ES-I3 (cell line): ENCODE data around the gene CALHM6.

ENCODE experiments used
- H3K36me3 ChIP-seq: 2 replicates; pipeline ENCODE4 v1.6.1; 2013; ENCODE audit warnings: mild to moderate bottlenecking, low read length, control low read depth, moderate library complexity; ENCODE audit not compliant: insufficient read depth
- H3K4me1 ChIP-seq: 2 replicates; pipeline ENCODE4 v1.6.1; 2013; ENCODE audit warnings: mild to moderate bottlenecking, control low read depth, low read length; ENCODE audit not compliant: insufficient read depth
- H3K9ac ChIP-seq: 2 replicates; pipeline ENCODE4 v1.6.1; 2013; ENCODE audit warnings: low read depth, mild to moderate bottlenecking, low read length, moderate library complexity
- H3K9me3 ChIP-seq: 2 replicates; pipeline ENCODE4 v1.6.1; 2013; ENCODE audit warnings: mild to moderate bottlenecking, low read length, moderate library complexity; ENCODE audit not compliant: control insufficient read depth, insufficient read depth

CALHM6 gene

GRCh38 chr6:116436586-116436985 is 24.6 kb upstream of the CALHM6 start:
- H3K36me3 ChIP-seq, result 0 out of 2 replicates have a peak, but pooled peaks cover 4% of the 10 kb centered on the region
- H3K9ac ChIP-seq, result no peak overlapping the region
- H3K9me3 ChIP-seq, result no peaks in the 10 kb centered on the region
- peaks cover 16% of the 10 kb centered on the region; the same call in 1 of the 2 replicates for H3K4me1 ChIP-seq

DNA sequence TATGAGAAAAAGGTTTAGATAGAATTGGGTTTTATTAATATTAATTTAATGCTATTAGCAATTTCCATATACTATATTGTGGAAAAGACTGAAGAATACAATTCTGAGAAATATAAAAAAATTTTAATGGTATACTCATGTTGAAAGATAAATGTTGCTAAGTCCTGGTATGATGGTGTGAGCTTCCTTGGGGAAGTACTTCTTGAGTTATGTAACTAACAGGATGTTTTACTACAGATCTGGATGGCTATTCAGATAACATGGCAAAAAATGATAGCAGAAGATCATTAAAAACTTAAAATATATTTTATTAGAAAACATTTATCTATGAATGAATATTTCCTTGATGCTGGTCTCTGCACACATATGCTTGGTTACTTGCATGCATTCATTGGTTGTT is 23.5 kb upstream of the CALHM6 start:
- Histone ChIP-seq H3K36me3 (0 out of 2 replicates have a peak, but pooled peaks cover 4% of the 10 kb centered on the region), H3K9ac (no peak overlapping the region), H3K4me1 (peaks cover 11% of the 10 kb centered on the region; the same call in 1 of the 2 replicates), H3K9me3 (no peaks in the 10 kb centered on the region)

DNA sequence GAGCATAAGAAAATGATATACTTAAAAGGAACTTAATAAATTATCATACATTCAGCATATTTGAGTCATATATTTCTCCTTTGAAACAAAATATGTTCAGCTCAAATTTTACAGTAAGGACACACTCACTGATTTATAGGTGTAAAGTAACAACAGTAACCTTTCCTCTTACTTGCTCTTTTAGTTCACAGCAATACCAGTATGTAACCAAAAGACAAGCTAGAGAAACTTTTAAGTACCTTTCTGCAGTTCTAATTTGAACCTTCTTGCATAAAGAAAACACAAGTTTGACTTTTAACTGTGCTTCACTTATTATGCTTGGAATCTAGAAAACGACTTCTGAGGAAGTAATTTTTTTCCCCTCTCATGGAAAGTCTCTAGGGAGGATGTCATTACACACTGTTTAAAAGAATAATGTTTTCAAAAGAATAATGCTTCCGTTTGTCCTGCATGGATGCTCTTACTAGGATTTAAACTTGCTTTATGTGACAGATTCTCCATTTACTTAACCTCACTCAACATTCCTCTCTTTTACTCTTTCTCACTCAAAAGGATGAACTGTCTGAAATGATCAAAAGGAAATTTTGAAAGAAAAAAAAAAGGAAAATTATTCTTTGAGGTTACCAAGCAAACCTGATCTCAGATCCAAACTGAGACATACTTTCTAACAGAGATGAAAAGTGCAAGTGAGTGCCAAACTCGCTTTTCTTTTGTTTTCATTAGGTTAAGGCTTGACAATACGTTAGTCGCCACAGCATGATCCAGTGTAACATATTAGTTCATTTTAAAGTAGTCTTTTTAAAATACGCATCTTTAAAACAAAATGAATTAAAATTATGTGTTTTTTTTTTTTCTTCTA is 22.4 kb upstream of the CALHM6 start:
- Histone ChIP-seq H3K4me1 (peaks cover 11% of the 10 kb centered on the region; the same call in 1 of the 2 replicates), H3K9ac (no peak overlapping the region), H3K36me3 (0 out of 2 replicates have a peak, but pooled peaks cover 4% of the 10 kb centered on the region), H3K9me3 (no peaks in the 10 kb centered on the region)

DNA sequence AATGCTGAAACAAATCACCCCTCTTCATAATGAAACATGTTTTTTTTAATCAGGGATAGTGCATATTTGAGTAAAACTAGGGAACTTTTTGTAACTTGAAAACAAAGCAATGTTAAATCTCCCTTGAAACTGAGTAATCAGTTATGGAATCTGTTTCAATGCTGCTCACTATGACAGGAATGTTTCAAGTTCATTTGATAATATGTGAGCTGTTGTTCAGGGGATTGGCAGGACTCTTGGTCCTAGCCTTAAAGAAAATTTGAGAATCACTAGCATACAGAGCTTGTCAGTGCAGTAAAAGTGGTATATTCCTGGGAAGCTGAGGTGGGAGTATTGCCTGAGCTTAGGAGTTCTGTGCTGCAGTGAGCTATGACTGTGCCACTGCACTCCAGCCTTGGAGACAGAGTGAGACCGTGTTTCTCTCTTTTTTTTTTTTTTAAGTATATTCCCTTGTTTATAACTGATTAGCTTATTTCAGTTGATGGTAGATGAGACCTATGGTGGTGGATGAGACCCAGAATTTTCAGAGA is 21.6 kb upstream of the CALHM6 start:
- Histone ChIP-seq H3K9me3 (no peaks in the 10 kb centered on the region), H3K36me3 (0 out of 2 replicates have a peak, but pooled peaks cover 4% of the 10 kb centered on the region), H3K9ac (no peak overlapping the region), H3K4me1 (peaks cover 11% of the 10 kb centered on the region; the same call in 1 of the 2 replicates)

DNA sequence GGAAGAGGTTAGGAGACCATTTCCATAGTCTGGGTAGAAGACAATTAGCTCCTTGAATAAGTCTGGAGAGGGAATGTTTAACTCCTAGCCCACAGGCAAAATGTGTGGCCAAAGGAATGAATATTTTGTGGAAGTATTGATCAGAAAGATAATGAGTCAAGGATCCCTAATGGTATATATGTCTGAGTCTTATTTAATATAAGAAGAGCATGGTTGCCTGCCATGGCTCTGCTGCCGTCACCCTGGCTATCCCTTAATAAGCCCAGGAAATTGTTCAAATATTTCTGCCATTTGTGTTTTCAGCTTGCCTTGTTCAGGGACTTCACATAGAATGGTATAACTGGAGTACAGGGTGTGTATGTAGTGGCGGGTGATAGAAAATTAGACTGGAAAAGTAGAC is 18.1 kb upstream of the CALHM6 start:
- Histone ChIP-seq H3K36me3 (no peaks in the 10 kb centered on the region), H3K9me3 (no peaks in the 10 kb centered on the region), H3K4me1 (peaks cover 15% of the 10 kb centered on the region), H3K9ac (no peak overlapping the region)

GRCh38 chr6:116444092-116444491 is 17.1 kb upstream of the CALHM6 start:
- Histone ChIP-seq H3K36me3 (no peaks in the 10 kb centered on the region), H3K9ac (no peak overlapping the region)

GRCh38 chr6:116444575-116444974 is 16.6 kb upstream of the CALHM6 start:
- peaks cover 13% of the 10 kb centered on the region for H3K4me1 ChIP-seq
- H3K9me3 ChIP-seq, result no peaks in the 10 kb centered on the region
- no peaks in the 10 kb centered on the region for H3K36me3 ChIP-seq
- H3K9ac ChIP-seq, result no peak overlapping the region

More at GRCh38 chr6:116444092-116444491, 17.1 kb upstream of the CALHM6 start:
- H3K4me1 ChIP-seq, result peaks cover 15% of the 10 kb centered on the region
- H3K9me3 ChIP-seq, result no peaks in the 10 kb centered on the region

GRCh38 chr6:116445102-116445501 is 16.1 kb upstream of the CALHM6 start:
- H3K36me3 ChIP-seq, result no peaks in the 10 kb centered on the region
- peaks cover 12% of the 10 kb centered on the region for H3K4me1 ChIP-seq
- H3K9me3 ChIP-seq, result no peaks in the 10 kb centered on the region
- no peak overlapping the region for H3K9ac ChIP-seq

DNA sequence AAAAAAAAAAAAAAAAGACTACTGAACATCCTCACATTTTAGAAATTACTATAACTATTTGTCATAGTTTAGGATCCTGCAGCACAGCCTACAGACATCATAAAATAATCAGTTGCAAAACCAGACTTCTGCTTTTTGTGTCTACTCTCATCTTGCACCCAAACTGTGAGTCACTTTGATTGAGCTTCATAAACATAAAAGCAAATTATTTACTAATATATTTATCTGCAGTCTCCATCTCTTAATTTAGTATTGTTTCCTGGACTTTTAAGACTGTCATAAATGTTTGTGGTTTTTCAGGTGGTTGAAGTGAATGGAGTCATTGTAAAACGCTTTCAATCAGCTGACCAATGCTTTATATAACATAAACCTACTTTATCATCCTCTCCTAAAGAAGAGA is 14.8 kb upstream of the CALHM6 start:
- Histone ChIP-seq H3K9me3 (no peaks in the 10 kb centered on the region), H3K36me3 (no peaks in the 10 kb centered on the region), H3K4me1 (peaks cover 17% of the 10 kb centered on the region), H3K9ac (no peak overlapping the region)

GRCh38 chr6:116447052-116447451 is 14.1 kb upstream of the CALHM6 start:
- H3K36me3 ChIP-seq, result no peaks in the 10 kb centered on the region
- H3K4me1 ChIP-seq, result peaks cover 13% of the 10 kb centered on the region
- H3K9ac ChIP-seq, result no peak overlapping the region
- H3K9me3 ChIP-seq, result no peaks in the 10 kb centered on the region

DNA sequence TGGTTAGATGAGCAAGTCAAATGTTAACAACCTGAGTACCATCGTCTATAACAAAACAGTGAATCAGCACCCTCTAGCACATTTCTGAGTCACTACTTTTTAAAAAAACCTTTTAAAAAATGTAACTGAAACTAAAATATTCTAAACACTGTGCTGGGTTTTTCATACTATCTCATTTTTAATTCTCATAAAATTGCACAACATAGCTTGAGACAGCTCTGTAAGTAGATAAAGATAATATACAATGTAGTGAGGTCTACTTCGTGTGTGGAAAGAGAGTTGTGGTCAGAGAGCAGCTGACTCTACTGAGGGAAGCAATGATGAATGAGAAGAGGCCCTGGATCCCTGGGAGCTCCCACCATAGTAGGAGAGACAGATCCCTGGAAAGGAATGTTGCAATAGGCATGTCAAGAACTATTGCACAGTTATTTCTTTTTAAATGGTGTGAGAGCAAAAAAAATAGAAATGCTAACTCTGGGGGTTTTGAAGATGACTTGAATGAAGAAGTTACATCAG is 13.6 kb upstream of the CALHM6 start:
- Histone ChIP-seq H3K9ac (no peak overlapping the region), H3K4me1 (peaks cover 13% of the 10 kb centered on the region), H3K36me3 (no peaks in the 10 kb centered on the region), H3K9me3 (no peaks in the 10 kb centered on the region)

GRCh38 chr6:116449565-116449964 is 11.6 kb upstream of the CALHM6 start:
- Histone ChIP-seq H3K9ac (no peak overlapping the region), H3K4me1 (peaks cover 10% of the 10 kb centered on the region; the same call in 1 of the 2 replicates), H3K36me3 (no peaks in the 10 kb centered on the region), H3K9me3 (no peaks in the 10 kb centered on the region)

GRCh38 chr6:116450185-116450710 is 10.9 kb upstream of the CALHM6 start:
- no peaks in the 10 kb centered on the region for H3K36me3 ChIP-seq
- peaks cover 10% of the 10 kb centered on the region; the same call in 1 of the 2 replicates for H3K4me1 ChIP-seq
- H3K9ac ChIP-seq, result no peak overlapping the region
- no peaks in the 10 kb centered on the region for H3K9me3 ChIP-seq

- no peak overlapping the region for H3K9ac ChIP-seq
- no peaks in the 10 kb centered on the region for H3K9me3 ChIP-seq
- H3K36me3 ChIP-seq, result no peaks in the 10 kb centered on the region
- H3K4me1 ChIP-seq, result peaks cover 10% of the 10 kb centered on the region; the same call in 1 of the 2 replicates
These were observed 10.1 kb upstream of the CALHM6 start for GRCh38 chr6:116450769-116451740.
